Activated gamma-delta T cell treated with Interleukin-2 at 50 U/mL for 16 hours (primary cell): ENCODE measurements around the gene FBXO27.
A peak's percentile ranks its signal among the peaks of the same experiment; 100 is the strongest.
"Not testable (repeated sequence)": the region's sequence is repeated elsewhere in the genome, so short reads cannot be mapped to it uniquely, and the experiment has no call there.

Experiments used
- DNase-seq: peaks from one replicate; pipeline ENCODE4 v3.0.0-alpha.2; 2020

The FBXO27 gene

GRCh38 chr19:39037194-39037593, 4.8 kb upstream of the FBXO27 start:
- no peak for DNase-seq

GRCh38 chr19:39036581-39036980, 4.2 kb upstream of the FBXO27 start:
- no peak for DNase-seq

GRCh38 chr19:39031368-39032062, 834 bp downstream of the FBXO27 start:
- DNase-seq: peak; percentile 66

GRCh38 chr19:39030854-39031367, 1.4 kb downstream of the FBXO27 start:
- DNase-seq: no peak

GRCh38 chr19:39024875-39025641, 7.3 kb downstream of the FBXO27 start:
- DNase-seq: no peak

GRCh38 chr19:39021063-39021462, 11.3 kb downstream of the FBXO27 start:
- no peak for DNase-seq

GRCh38 chr19:39017646-39018045, 14.7 kb downstream of the FBXO27 start:
- DNase-seq: no peak

- no peak for DNase-seq
These were observed 15.3 kb downstream of the FBXO27 start for GRCh38 chr19:39017026-39017425.

GRCh38 chr19:39014037-39014436, 18.3 kb downstream of the FBXO27 start:
- DNase-seq: no peak

- no peak for DNase-seq
These were observed 23.3 kb downstream of the FBXO27 start for GRCh38 chr19:39009001-39009400.

GRCh38 chr19:39008137-39008536, 24.2 kb downstream of the FBXO27 start:
- DNase-seq: no peak

GRCh38 chr19:39007096-39007495, 25.3 kb downstream of the FBXO27 start:
- no peak for DNase-seq

- DNase-seq: no peak
These were observed 27.9 kb downstream of the FBXO27 start for GRCh38 chr19:39004403-39004802.

- DNase-seq: no peak
These were observed 28.6 kb downstream of the FBXO27 start for GRCh38 chr19:39003796-39004195.

GRCh38 chr19:39003188-39003587, 29.2 kb downstream of the FBXO27 start:
- DNase-seq: no peak

GRCh38 chr19:39001041-39001440, 31.3 kb downstream of the FBXO27 start:
- no peak for DNase-seq

GRCh38 chr19:38997576-38997975, 34.8 kb downstream of the FBXO27 start:
- DNase-seq: not testable (repeated sequence)

GRCh38 chr19:38993271-38993670, 39.1 kb downstream of the FBXO27 start:
- no peak for DNase-seq

GRCh38 chr19:38990949-38991697, 41.2 kb downstream of the FBXO27 start:
- no peak for DNase-seq

- not testable (repeated sequence) for DNase-seq
These were observed 42.7 kb downstream of the FBXO27 start for GRCh38 chr19:38989614-38990013.

- no peak for DNase-seq
These were observed 43.2 kb downstream of the FBXO27 start for GRCh38 chr19:38989066-38989605.

- not testable (repeated sequence) for DNase-seq
These were observed 43.7 kb downstream of the FBXO27 start for GRCh38 chr19:38988627-38989026.

GRCh38 chr19:38987745-38988144, 44.6 kb downstream of the FBXO27 start:
- DNase-seq: not testable (repeated sequence)
